GM12875 (cell line): ENCODE data around the gene CABP4.

Experiments
- H3K4me3 ChIP-seq: one replicate; pipeline ENCODE4 v1.5.1; 2011; ENCODE audit warnings: low read depth, low read length, control low read depth
- CTCF ChIP-seq: IDR thresholded peaks from 2 replicates; pipeline ENCODE4 v1.5.1; 2011; ENCODE audit warnings: low read depth, mild to moderate bottlenecking, control low read depth, inconsistent platforms, low read length, moderate library complexity, borderline replicate concordance; ENCODE audit not compliant: insufficient read depth

The CABP4 gene

GRCh38 chr11:67433536-67434394, 21.4 kb upstream of the CABP4 start:
- peak overlapping the region; percentile 95 for H3K4me3 ChIP-seq
- no peak for TF ChIP-seq CTCF

DNA sequence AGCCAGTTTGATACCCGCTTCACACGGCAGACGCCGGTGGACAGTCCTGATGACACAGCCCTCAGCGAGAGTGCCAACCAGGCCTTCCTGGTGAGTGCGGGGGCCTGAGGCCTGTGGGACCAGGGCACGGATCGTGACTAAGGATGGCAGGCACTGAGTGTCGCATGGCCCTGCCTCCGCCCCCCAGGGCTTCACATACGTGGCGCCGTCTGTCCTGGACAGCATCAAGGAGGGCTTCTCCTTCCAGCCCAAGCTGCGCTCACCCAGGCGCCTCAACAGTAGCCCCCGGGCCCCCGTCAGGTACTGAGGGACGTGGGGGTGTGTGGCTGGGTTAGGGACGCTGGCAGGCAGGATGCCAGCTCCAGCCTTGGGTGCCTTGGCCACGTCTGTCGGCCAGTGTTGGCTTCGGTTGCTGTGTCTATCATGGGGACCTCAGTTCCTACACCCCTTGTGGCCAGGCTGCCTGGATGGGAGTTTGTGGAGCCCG, 20.7 kb upstream of the CABP4 start:
- peak overlapping the region; percentile 95 for H3K4me3 ChIP-seq

DNA sequence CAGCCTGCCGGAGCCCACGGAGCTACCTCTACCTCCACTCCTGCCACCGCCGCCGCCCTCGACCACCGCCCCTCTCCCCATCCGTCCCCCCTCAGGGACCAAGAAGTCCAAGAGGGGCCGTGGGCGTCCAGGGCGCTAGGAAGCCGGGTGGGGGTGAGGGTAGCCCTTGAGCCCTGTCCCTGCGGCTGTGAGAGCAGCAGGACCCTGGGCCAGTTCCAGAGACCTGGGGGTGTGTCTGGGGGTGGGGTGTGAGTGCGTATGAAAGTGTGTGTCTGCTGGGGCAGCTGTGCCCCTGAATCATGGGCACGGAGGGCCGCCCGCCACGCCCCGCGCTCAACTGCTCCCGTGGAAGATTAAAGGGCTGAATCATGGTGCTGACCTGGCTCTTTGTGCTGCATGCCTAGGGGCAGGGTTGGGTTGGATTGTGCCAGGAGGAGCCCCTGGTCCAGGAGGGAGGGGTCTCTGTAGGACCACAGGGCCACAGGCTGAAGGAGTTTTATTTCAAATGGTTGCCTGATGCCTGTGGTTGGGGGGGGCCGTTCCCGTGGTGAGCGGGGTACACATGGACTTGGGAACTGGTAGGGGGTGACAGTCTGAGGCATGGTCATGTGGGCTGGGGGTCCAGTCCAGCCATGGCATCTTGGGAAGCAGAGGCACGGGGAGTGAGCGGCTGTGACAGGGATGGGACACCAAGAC, 20.0 kb upstream of the CABP4 start:
- H3K4me3 ChIP-seq: peak overlapping the region; percentile 95
- no peak for TF ChIP-seq CTCF

More for the DNA sequence above, 20.7 kb upstream of the CABP4 start:
- TF ChIP-seq CTCF: no peak

GRCh38 chr11:67435727-67436458, 19.3 kb upstream of the CABP4 start:
- no peak for TF ChIP-seq CTCF
- H3K4me3 ChIP-seq: peak overlapping the region; percentile 95

DNA sequence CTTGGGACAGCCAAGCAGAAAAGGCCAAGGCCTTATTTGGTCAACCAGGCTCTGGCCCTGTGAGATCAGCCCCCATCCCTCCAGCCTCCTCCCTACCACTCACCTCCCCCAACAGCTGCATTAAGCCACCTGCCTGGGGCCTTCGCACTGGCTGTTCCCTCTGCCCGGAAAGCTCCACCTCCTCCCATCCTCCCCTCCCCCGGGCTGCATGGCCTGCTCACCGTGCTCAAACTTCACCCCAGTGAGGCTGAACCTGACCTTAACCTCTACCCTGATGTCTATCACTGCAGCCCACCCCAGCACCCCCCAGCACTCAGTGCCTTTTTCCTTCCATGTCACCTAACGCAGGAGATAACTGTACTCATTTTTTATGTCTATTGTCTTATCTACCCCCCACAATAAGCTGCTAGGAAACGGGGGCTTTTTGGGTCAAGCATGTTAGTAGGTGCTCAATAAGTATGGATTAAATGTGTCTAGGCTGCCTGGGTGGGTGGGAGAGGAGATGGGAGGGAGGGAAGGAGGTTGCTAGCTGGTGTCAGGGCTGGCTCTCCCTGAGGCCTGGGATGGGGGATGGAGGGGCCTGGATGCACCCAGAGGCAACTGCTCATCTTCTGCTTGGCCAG, 18.6 kb upstream of the CABP4 start:
- no peak for TF ChIP-seq CTCF
- H3K4me3 ChIP-seq: peak overlapping the region; percentile 95

- TF ChIP-seq CTCF: no peak
- peak within 1 kb of the TSS; percentile 95 for H3K4me3 ChIP-seq
These were observed 17.9 kb upstream of the CABP4 start, which contains the start of gene PTPRCAP for GRCh38 chr11:67437082-67437808. PTPRCAP (minus strand) TSS chr11:67437682; CDS start chr11:67437619, 63 bp downstream.
